K562 (cell line): ENCODE results near the gene LRRC14B. TPM values are rescaled to one million over a fixed set of nuclear protein-coding genes. Genes with fewer than 3 reads are reported as not detected.

Experiments used
- ATAC-seq: fragments of 200-7000 bp; cut with Tn5 transposase; 3 replicates; pipeline ENCODE4 v1.9.1; 2020; ENCODE audit warnings: moderate library complexity
- BruUV-seq: library from RNA; stranded (reverse); fragments of 400-500 nt; replicated peaks from 2 replicates; lab custom pipeline; 2021; lab: Mats Ljungman, UMichigan
- CTCF ChIA-PET: fragments of 300-600 bp; formaldehyde crosslinking; extraction: SDS; loops from one replicate; lab custom pipeline; 2021; ENCODE audit warnings: low intra/inter-chr PET ratio; lab: Yijun Ruan, JAX
- POLR2A ChIA-PET: fragments of 300-600, 350-650 bp; sonication (Branson Sonifier 250); formaldehyde crosslinking; extraction: SDS; loops from one replicate; lab custom pipeline; 2021; ENCODE audit warnings: antibody characterized with exemption, inconsistent platforms; lab: Yijun Ruan, JAX
- DNase-seq, 4 experiments: peaks; one replicate each; pipeline versions ENCODE4 v3.0.0 to v3.0.0-alpha.2; 2011 to 2018; ENCODE audit warnings: low spot score in 3 of 4, mixed read lengths in 3 of 4; ENCODE audit errors: extremely low read depth in 1 of 4
- FAIRE-seq: peaks from 2 replicates; lab custom pipeline; 2011; peaks lifted over from hg19 to GRCh38; lab: Jason Lieb, UNC
- H2AFZ ChIP-seq: 2 replicates; pipeline ENCODE4 v1.6.0; 2011; ENCODE audit warnings: low read depth, low read length, control low read depth, inconsistent platforms
- H3K27ac ChIP-seq: fragments of 200-600 bp; 3 replicates; pipeline ENCODE4 v1.8.0; 2011; ENCODE audit warnings: low read depth, mild to moderate bottlenecking, control low read depth, inconsistent platforms, low read length, moderate library complexity, mixed read lengths; ENCODE audit errors: extremely low read depth
- H3K27me3 ChIP-seq, 2 experiments: fragments of 300-600 bp in 1 of 2; 2 replicates in 1 of 2; 3 replicates in 1 of 2; pipeline versions ENCODE4 v1.6.0 to v1.8.0; 2011; ENCODE audit warnings: inconsistent platforms in 2 of 2, low read length in 2 of 2, mild to moderate bottlenecking in 1 of 2, mixed read lengths in 1 of 2, moderate library complexity in 1 of 2; ENCODE audit not compliant: control insufficient read depth in 2 of 2, insufficient read depth in 2 of 2
- H3K36me3 ChIP-seq: fragments of 300-600 bp; 3 replicates; pipeline ENCODE4 v1.8.0; 2011; ENCODE audit warnings: mild to moderate bottlenecking, low read length, inconsistent platforms; ENCODE audit not compliant: control insufficient read depth, insufficient read depth
- H3K4me1 ChIP-seq, 2 experiments: fragments of 200-600 bp in 1 of 2; replicated peaks in 1 of 2; 2 replicates in 1 of 2; 3 replicates in 1 of 2; pipeline versions ENCODE4 v1.5.1 to v1.8.0; 2011; ENCODE audit warnings: inconsistent platforms in 2 of 2, low read length in 2 of 2, mild to moderate bottlenecking in 1 of 2, mixed read lengths in 1 of 2, moderate library complexity in 1 of 2; ENCODE audit not compliant: control insufficient read depth in 2 of 2, insufficient read depth in 2 of 2
- H3K4me2 ChIP-seq: 2 replicates; pipeline ENCODE4 v1.6.1; 2011; ENCODE audit warnings: low read length, control low read depth, inconsistent platforms, mixed read lengths; ENCODE audit not compliant: insufficient read depth
- H3K4me3 ChIP-seq: fragments of 200-600 bp; sonication (generic), shearing (Covaris generic); 2 replicates; pipeline ENCODE4 v1.5.1; 2016; ENCODE audit warnings: control low read depth, inconsistent platforms
- H3K79me2 ChIP-seq: fragments of 200-600 bp; 3 replicates; pipeline ENCODE4 v1.8.0; 2011; ENCODE audit warnings: low read length, inconsistent platforms; ENCODE audit not compliant: control insufficient read depth, insufficient read depth
- H3K9ac ChIP-seq, 2 experiments: 2 replicates each; pipeline versions ENCODE4 v1.6.0 to v1.6.1; 2011; ENCODE audit warnings: low read depth in 2 of 2, low read length in 2 of 2, control low read depth in 1 of 2, inconsistent platforms in 1 of 2, mild to moderate bottlenecking in 1 of 2, mixed read lengths in 1 of 2; ENCODE audit not compliant: insufficient read depth in 1 of 2
- H3K9me1 ChIP-seq: one replicate; pipeline ENCODE4 v1.6.0; 2011; ENCODE audit warnings: inconsistent platforms, mild to moderate bottlenecking, low read length, moderate library complexity; ENCODE audit not compliant: control insufficient read depth, insufficient read depth
- H3K9me3 ChIP-seq: replicated peaks from 2 replicates; pipeline ENCODE4 v1.5.1; 2011; ENCODE audit warnings: low read depth, low read length, inconsistent platforms; ENCODE audit not compliant: control insufficient read depth, insufficient read depth
- H4K20me1 ChIP-seq: replicated peaks from 2 replicates; pipeline ENCODE4 v1.6.1; 2011; ENCODE audit warnings: low read length, inconsistent platforms, mixed read lengths; ENCODE audit not compliant: control insufficient read depth, insufficient read depth
- BCLAF1 ChIP-seq, 2 experiments: fragments of 450-650 bp in 1 of 2; IDR thresholded peaks; 2 replicates each; pipeline ENCODE4 v1.6.1; 2011 to 2017; ENCODE audit warnings: low read depth in 2 of 2, antibody characterized with exemption in 1 of 2, borderline replicate concordance in 1 of 2, low read length in 1 of 2, mild to moderate bottlenecking in 1 of 2, mixed read lengths in 1 of 2; ENCODE audit not compliant: control insufficient read depth in 1 of 2
- ETS1 ChIP-seq: conservative IDR thresholded peaks from 2 replicates; pipeline ENCODE4 v1.6.1; 2011; ENCODE audit warnings: low read depth, mild to moderate bottlenecking, low read length; ENCODE audit not compliant: control insufficient read depth
- NR4A1 ChIP-seq, 2 experiments: fragments of 250-450 bp in 1 of 2; fragments of 450-650 bp in 1 of 2; sonication (Bioruptor Pico) in 1 of 2; IDR thresholded peaks; 2 replicates each; pipeline versions ENCODE4 v1.4.0 to v1.6.1; 2016 to 2020; ENCODE audit warnings: mild to moderate bottlenecking in 2 of 2, missing compliant biosample characterization in 1 of 2, missing genetic modification characterization in 1 of 2, moderate library complexity in 1 of 2
- SUPT5H ChIP-seq: fragments of 450-650 bp; IDR thresholded peaks from 2 replicates; pipeline ENCODE4 v1.6.1; 2016
- ZBTB17 ChIP-seq: fragments of 450-650 bp; formaldehyde crosslinking; IDR thresholded peaks from 2 replicates; pipeline ENCODE4 v1.4.0; 2020; ENCODE audit warnings: mild to moderate bottlenecking
- ZBTB33 ChIP-seq: sonication (generic); formaldehyde crosslinking; IDR thresholded peaks from 2 replicates; pipeline ENCODE4 v1.8.1; 2023; ENCODE audit warnings: mild to moderate bottlenecking, missing genetic modification reagents
- ZNF589 ChIP-seq: fragments of 200-800 bp; sonication (Bioruptor generic); IDR thresholded peaks from 2 replicates; pipeline ENCODE4 v1.6.1; 2016; ENCODE audit warnings: low read depth, missing genetic modification characterization, missing compliant biosample characterization
- ZNF76 ChIP-seq: fragments of 250-450 bp; sonication (Bioruptor Pico); IDR thresholded peaks from 2 replicates; pipeline ENCODE4 v1.4.0; 2020; ENCODE audit warnings: mild to moderate bottlenecking, moderate library complexity, borderline replicate concordance
- WGBS: fragments of 100-300 bp; shearing (Covaris generic); methylation state at CpG from one replicate; pipeline ENCODE4 v1.1.6; 2016; ENCODE audit warnings: low coverage, mixed read lengths; ENCODE audit not compliant: insufficient coverage; ENCODE audit errors: missing lambda C conversion rate; 5-methylcytosine and 5-hydroxymethylcytosine counted together
- in situ Hi-C: fragments of 300-500 bp; cut with MboI; formaldehyde crosslinking; loops from 4 replicates; pipeline ENCODE4 v1.15.0; 2018; ENCODE audit warnings: inconsistent platforms, mixed read lengths
- intact Hi-C: fragments of 100-400 bp; cut with micrococcal nuclease; formaldehyde crosslinking; loops from 2 replicates; pipeline ENCODE4 v1.14.2; 2022
- polyA plus RNA-seq, 8 experiments: library from polyadenylated mRNA; depleted of rRNA in 4 of 8; stranded (reverse) in 5 of 8; unstranded in 3 of 8; fragments of >200 nt; fragmentation: Nextera tagmentation in 2 of 8; fragmentation: Illumina TruSeq in 1 of 8; extraction: Ambion mirVana in 2 of 8; extraction: Trizol in 1 of 8; gene quantifications; 2 replicates each; pipeline versions ENCODE4 v1.2.1 to v1.2.3, GENCODE V29; 2011 to 2014; ENCODE audit warnings: inconsistent platforms in 1 of 8, missing spikeins in 1 of 8
- total RNA-seq, 7 experiments: library from RNA; depleted of rRNA in 6 of 7; stranded (reverse); fragments of >200 nt in 6 of 7; fragmentation: Illumina TruSeq in 2 of 7; extraction: Trizol in 2 of 7; gene quantifications; 2 replicates each; pipeline versions ENCODE4 v1.2.1 to v1.2.3, GENCODE V29; 2011 to 2021; ENCODE audit warnings: low replicate concordance in 1 of 7

Gene LRRC14B
- total and polyA plus RNA-seq, 9 of the 15 experiments (the other 6 are each of a cell fraction or from before 2014, with no cell fraction given) = not detected

- no peak overlapping the region for H3K27ac ChIP-seq
- ChIA-PET CTCF (no interaction called here), POLR2A (interaction anchor here (0.9 to 1.0 kb wide), 2 partner anchors 9 to 10 kb away, joined by 3 to 5 read pairs; partner anchors contain the start of gene LRRC14B)
- in situ Hi-C loops = no loop called here
- no peaks in the 10 kb centered on the region; the same call in 1 of the 2 replicates for H4K20me1 ChIP-seq
- FAIRE-seq = peak; percentile 26
- intact Hi-C loops = no loop called here
- 63% methylated on average over 23 of the region's 23 CpGs for WGBS
- peaks cover 18% of the 10 kb centered on the region for H3K36me3 ChIP-seq
- peak; percentile 58 for ATAC-seq
- no peak for DNase-seq
- no peaks in the 10 kb centered on the region for H3K27me3 ChIP-seq
- no peak overlapping the region for H3K4me3 ChIP-seq
- no peak overlapping the region for H3K4me2 ChIP-seq
- peaks cover 2 to 33% of the 10 kb centered on the region in 2 experiments; a peak in 3 of 5 replicates for H3K4me1 ChIP-seq
- H3K79me2 ChIP-seq = no peaks in the 10 kb centered on the region
- no TSS peak for BruUV-seq
- no peak overlapping the region; a peak in 1 of 4 replicates for H3K9ac ChIP-seq
- no peaks in the 10 kb centered on the region for H3K9me1 ChIP-seq
- no peaks in the 10 kb centered on the region for H3K9me3 ChIP-seq
- H2AFZ ChIP-seq = no peak overlapping the region
- no peak for TF ChIP-seq SUPT5H
- TF ChIP-seq ZNF76 (CRISPR knock-in tag) = no peak
- no peak for TF ChIP-seq ETS1
- TF ChIP-seq BCLAF1 (IDR thresholded peaks at IDR 0.05; ENCODE audit: borderline replicate concordance in 1 of 2, control insufficient read depth in 1 of 2, low read depth in 2 of 2, low read length in 1 of 2) = no peak
- no peak for TF ChIP-seq ZBTB17 (CRISPR knock-in tag)
- TF ChIP-seq NR4A1 (CRISPR knock-in tag; IDR thresholded peaks at IDR 0.05) = no peak
- no peak for TF ChIP-seq NR4A1 (tag; IDR thresholded peaks at IDR 0.05)
- peak; percentile 58; the same call in 1 of the 2 replicates for TF ChIP-seq ZBTB33 (CRISPR knock-in tag)
- TF ChIP-seq ZNF589 (CRISPR knock-in tag) = no peak
These were observed 8.8 kb downstream of the LRRC14B start for GRCh38 chr5:199950-200645.
